Thyroid gland (tissue), 4 donors: ENCODE measurements around the gene DKK3.

Experiments
- POLR2A ChIP-seq, 2 donors: fragments of 450-650 bp; IDR thresholded peaks; one replicate each; pipeline ENCODE4 v1.6.1; 2017; ENCODE audit warnings: antibody characterized with exemption in 2 of 2, mild to moderate bottlenecking in 2 of 2, moderate library complexity in 1 of 2
- TF ChIP-seq, protein P1 (sequence below), 6 experiments: fragments of 200-600 bp in 3 of 6; fragments of 450-650 bp in 3 of 6; sonication (generic) in 3 of 6; IDR thresholded peaks; one replicate each; pipeline ENCODE4 v1.5.1; 2016 to 2019; ENCODE audit warnings: antibody characterized with exemption in 6 of 6, mild to moderate bottlenecking in 2 of 6, inconsistent platforms in 1 of 6, moderate library complexity in 1 of 6

DNA sequence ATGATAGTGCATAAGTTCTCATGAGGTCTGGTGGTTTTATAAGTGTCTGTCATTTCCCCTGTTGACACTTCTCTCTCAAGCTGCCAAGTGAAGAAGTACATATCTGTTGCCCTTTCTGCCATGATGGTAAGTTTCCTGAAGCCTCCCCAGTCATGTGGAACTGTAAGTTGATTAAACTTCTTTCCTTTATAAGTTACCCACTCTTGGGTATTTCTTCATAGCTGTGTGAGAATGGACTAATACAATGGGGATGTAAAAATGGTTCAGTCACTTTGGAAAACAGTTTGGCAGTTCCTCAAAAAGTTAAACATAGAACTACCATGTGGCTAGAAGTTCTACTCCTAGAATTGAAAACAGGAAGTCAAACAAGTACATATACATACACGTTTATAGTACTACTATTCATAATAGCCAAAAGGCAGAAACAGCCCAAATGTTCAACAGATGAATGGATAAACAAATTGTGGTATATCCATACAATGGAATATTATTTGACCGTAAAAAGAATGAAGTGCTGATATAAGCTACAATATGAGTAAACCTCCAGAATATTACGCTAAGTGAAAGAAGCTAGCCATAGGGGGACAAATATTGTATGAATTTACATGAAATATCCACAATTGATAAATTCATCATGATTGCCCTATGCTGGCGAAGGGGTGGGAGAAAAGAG is 16.0 kb upstream of the DKK3 start:
- TF ChIP-seq, protein P1, sequence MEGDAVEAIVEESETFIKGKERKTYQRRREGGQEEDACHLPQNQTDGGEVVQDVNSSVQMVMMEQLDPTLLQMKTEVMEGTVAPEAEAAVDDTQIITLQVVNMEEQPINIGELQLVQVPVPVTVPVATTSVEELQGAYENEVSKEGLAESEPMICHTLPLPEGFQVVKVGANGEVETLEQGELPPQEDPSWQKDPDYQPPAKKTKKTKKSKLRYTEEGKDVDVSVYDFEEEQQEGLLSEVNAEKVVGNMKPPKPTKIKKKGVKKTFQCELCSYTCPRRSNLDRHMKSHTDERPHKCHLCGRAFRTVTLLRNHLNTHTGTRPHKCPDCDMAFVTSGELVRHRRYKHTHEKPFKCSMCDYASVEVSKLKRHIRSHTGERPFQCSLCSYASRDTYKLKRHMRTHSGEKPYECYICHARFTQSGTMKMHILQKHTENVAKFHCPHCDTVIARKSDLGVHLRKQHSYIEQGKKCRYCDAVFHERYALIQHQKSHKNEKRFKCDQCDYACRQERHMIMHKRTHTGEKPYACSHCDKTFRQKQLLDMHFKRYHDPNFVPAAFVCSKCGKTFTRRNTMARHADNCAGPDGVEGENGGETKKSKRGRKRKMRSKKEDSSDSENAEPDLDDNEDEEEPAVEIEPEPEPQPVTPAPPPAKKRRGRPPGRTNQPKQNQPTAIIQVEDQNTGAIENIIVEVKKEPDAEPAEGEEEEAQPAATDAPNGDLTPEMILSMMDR (IDR thresholded peaks at IDR 0.05) = no peak
- TF ChIP-seq POLR2A (IDR thresholded peaks at IDR 0.05) = no peak
